CD4-positive, CD25-positive, alpha-beta regulatory T cell (primary cell): Measurements from ENCODE around the gene CA5A. TPM values are rescaled to one million over a fixed set of nuclear protein-coding genes. Genes with fewer than 3 reads are reported as not detected.

Experiments
- ATAC-seq, 2 donors: fragments of 150-1000 bp; cut with Tn5 transposase; one replicate each; pipeline ENCODE4 v1.10.0; 2021; ENCODE audit warnings: low read depth in 2 of 2, moderate number of reproducible peaks in 2 of 2, moderate library complexity in 1 of 2
- DNase-seq, 3 donors: peaks; one replicate each; pipeline versions ENCODE4 v3.0.0 to v3.0.0-alpha.2; 2012 to 2022; ENCODE audit warnings: mixed read lengths in 1 of 3
- H3K27ac ChIP-seq: one replicate; pipeline ENCODE4 v1.7.0; 2013; ENCODE audit warnings: mild to moderate bottlenecking, low read length; ENCODE audit not compliant: insufficient read depth, poor library complexity, severe bottlenecking
- H3K27me3 ChIP-seq: one replicate; pipeline ENCODE4 v1.7.0; 2013; ENCODE audit warnings: low read length; ENCODE audit not compliant: control insufficient read depth, insufficient read depth
- H3K36me3 ChIP-seq: one replicate; pipeline ENCODE4 v1.7.0; 2013; ENCODE audit warnings: mild to moderate bottlenecking, low read length, moderate library complexity; ENCODE audit not compliant: control insufficient read depth, insufficient read depth
- H3K4me1 ChIP-seq: 2 replicates; pipeline ENCODE4 v1.7.0; 2013; ENCODE audit warnings: mild to moderate bottlenecking, low read length; ENCODE audit not compliant: insufficient read depth, control insufficient read depth, poor library complexity, severe bottlenecking
- H3K4me3 ChIP-seq: one replicate; pipeline ENCODE4 v1.7.0; 2013; ENCODE audit warnings: low read depth, mild to moderate bottlenecking, low read length, moderate library complexity
- H3K9me3 ChIP-seq, 2 experiments: 1 replicate in 1 of 2; 2 replicates in 1 of 2; pipeline ENCODE4 v1.7.0; 2013; ENCODE audit warnings: low read length in 2 of 2, mild to moderate bottlenecking in 1 of 2, moderate library complexity in 1 of 2; ENCODE audit not compliant: control insufficient read depth in 2 of 2
- H3K27ac Mint-ChIP-seq, 3 donors: one replicate each; pipeline ENCODE4 v1.8.0; 2020 to 2022; ENCODE audit warnings: mild to moderate bottlenecking in 3 of 3, mixed read lengths in 3 of 3, moderate library complexity in 2 of 3
- H3K27me3 Mint-ChIP-seq: one replicate; pipeline ENCODE4 v1.8.0; 2022; ENCODE audit warnings: mild to moderate bottlenecking, mixed read lengths
- H3K36me3 Mint-ChIP-seq: one replicate; pipeline ENCODE4 v1.8.0; 2020; ENCODE audit warnings: mixed read lengths
- H3K4me1 Mint-ChIP-seq, 4 donors: one replicate each; pipeline ENCODE4 v1.8.0; 2020 to 2022; ENCODE audit warnings: mixed read lengths in 4 of 4, mild to moderate bottlenecking in 1 of 4
- H3K4me3 Mint-ChIP-seq, 4 donors: one replicate each; pipeline ENCODE4 v1.8.0; 2020 to 2022; ENCODE audit warnings: mild to moderate bottlenecking in 4 of 4, mixed read lengths in 4 of 4, moderate library complexity in 3 of 4
- H3K9me3 Mint-ChIP-seq, 7 donors: one replicate each; pipeline ENCODE4 v1.8.0; 2020 to 2022; ENCODE audit warnings: mixed read lengths in 7 of 7, mild to moderate bottlenecking in 3 of 7, moderate library complexity in 2 of 7
- polyA plus RNA-seq, 4 donors: library from polyadenylated mRNA; unstranded; fragments of 300-500 nt; fragmentation: Illumina TruSeq; gene quantifications; one replicate each; pipeline ENCODE4 v1.2.3, GENCODE V29; 2021
- total RNA-seq: library from RNA; stranded (reverse); gene quantifications from one replicate; pipeline ENCODE4 v1.2.3, GENCODE V29; 2022

CA5A gene
- total and polyA plus RNA-seq, 5 donors from 2014 or later: not detected

DNA sequence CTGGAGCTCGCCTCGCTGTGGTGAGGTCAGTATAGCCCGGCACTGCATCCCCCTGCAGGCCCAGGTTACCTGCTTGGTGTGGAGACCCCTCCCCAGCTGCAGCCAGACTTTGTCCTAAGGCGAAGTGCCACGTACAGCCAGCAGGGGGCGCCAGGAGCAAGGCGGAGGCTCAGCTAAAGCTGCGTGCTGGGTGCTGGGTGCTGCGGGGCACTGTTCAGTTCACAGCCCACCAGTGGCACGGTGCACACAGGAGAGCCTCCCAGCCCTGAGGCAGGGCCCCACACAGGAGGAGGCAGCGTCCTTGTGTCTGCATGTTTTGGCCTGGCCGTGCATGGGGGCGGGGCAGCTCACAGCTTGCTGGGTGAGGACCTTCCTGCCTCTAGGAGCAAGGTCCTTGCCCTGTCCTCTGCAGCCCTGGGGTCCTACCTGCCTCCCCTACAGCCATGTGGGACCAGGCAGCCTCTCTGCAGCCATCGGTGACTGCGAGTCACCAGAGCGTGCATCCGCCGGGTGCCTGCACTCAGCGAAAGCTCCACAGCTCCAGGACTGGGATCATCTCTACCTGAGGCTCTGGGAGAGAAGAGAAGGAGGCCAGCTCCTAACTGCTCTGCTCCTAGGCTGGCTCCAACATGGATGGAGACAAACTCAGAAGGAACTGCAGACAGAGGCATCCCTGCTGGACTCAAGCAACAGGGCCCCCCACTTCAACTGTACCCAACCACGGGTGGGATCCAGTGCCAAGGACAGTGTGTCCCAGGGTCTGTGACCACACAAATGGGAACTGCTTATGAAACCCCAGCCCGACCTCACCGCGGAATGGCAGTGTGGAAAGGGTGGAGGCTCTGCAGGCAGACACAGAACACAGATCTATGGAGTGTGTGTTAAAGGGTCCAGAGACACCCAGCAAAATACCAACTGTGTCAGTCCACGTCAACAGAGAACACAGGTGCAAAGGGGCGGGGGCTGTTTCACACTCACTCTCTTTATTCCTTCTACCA is 86.0 kb downstream of the CA5A start:
- H3K36me3 Mint-ChIP-seq: peaks cover 6% of the 10 kb centered on the region
- H3K4me3 Mint-ChIP-seq: peak overlapping the region in 1 of 4 donors; percentile 70
- Histone ChIP-seq H3K9me3 (no peaks in the 10 kb centered on the region), H3K27me3 (no peaks in the 10 kb centered on the region), H3K4me3 (no peak overlapping the region), H3K36me3 (peaks cover 10% of the 10 kb centered on the region), H3K4me1 (peaks cover 29% of the 10 kb centered on the region), H3K27ac (no peak overlapping the region)
- peak; percentile 66 to 79 (median 78) for DNase-seq
- peak overlapping the region in 1 of 3 donors; percentile 48 for H3K27ac Mint-ChIP-seq
- no peaks in the 10 kb centered on the region for H3K27me3 Mint-ChIP-seq
- peak; percentile 66 for ATAC-seq
- peaks cover 0 to 28% (median 13%) of the 10 kb centered on the region in 4 donors for H3K4me1 Mint-ChIP-seq
- no peaks in the 10 kb centered on the region for H3K9me3 Mint-ChIP-seq

DNA sequence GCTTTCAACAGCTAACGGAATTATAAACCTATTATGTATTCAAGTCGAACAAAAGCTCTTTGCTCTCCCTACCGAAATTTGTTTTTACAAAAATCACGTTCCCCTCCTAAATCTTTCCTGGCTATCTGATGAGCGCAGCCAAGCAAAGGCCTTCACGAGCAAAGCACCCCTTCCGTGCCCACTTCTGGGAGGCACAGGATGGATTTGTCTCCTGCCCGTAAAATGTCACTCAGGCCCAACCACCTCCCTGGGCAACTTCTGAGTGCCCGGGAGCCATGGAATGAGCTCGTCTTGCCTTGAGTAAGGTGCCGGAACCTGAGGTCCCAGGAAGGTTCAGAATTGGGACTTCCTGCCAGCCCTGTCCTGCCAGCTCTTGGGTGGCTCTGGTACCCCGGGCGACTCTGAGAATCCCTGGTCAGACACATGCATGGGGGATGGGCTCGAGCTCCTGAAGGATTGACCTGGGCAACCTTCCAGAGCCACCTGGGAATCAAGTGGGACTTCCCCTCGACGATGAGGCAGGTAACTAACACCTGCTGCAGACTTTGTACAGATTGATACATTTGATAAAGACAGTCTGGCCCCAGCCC is 86.8 kb downstream of the CA5A start:
- ATAC-seq (no peak), DNase-seq (no peak)
- H3K36me3 ChIP-seq: peaks cover 10% of the 10 kb centered on the region
- peak overlapping the region in 1 of 4 donors; percentile 47 for H3K4me3 Mint-ChIP-seq
- no peaks in the 10 kb centered on the region for H3K9me3 Mint-ChIP-seq
- H3K27ac Mint-ChIP-seq: no peak overlapping the region
- no peak overlapping the region for H3K27ac ChIP-seq
- H3K27me3 ChIP-seq: no peaks in the 10 kb centered on the region
- H3K27me3 Mint-ChIP-seq: no peaks in the 10 kb centered on the region
- H3K4me3 ChIP-seq: no peak overlapping the region
- H3K4me1 Mint-ChIP-seq: peaks cover 0 to 26% (median 12%) of the 10 kb centered on the region in 4 donors
- no peaks in the 10 kb centered on the region for H3K9me3 ChIP-seq
- H3K36me3 Mint-ChIP-seq: peaks cover 6% of the 10 kb centered on the region
- H3K4me1 ChIP-seq: peaks cover 21% of the 10 kb centered on the region

DNA sequence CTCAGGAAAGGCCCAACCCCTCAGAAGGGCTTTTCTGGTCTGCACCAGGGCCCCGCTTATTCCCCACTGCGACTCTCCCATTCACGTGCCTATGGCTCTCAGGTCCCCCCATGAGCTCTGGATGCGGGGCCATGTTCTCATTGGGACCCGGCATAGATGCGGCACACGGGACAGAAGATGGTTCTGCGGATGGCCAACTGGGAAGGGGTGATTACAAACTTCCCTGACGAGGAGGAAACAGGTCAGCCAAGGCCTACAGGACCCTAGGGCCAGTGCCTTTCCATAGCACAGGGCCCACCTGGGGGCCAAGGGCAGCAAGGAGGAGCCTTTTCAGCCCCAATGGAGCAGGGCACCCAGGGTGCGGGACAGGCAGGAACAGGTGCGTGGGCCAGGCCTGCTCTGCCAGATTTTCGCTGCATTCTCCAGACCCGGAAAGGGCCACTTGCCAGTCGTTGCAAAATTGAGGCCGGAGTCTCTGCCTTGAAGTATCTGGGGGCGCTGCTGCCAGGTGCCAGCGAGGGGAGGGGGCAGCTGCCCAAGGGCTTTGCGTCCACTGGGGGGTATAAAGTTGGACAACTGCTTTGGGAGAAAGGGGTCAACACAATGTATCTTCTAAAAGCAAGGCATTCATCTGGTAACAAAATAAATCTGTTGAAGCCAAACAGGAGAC is 87.5 kb downstream of the CA5A start:
- Histone ChIP-seq H3K4me3 (no peak overlapping the region), H3K27ac (no peak overlapping the region), H3K4me1 (peaks cover 16% of the 10 kb centered on the region), H3K27me3 (no peaks in the 10 kb centered on the region), H3K9me3 (no peaks in the 10 kb centered on the region), H3K36me3 (peaks cover 10% of the 10 kb centered on the region)
- Mint-ChIP-seq H3K27ac (no peak overlapping the region), H3K27me3 (no peaks in the 10 kb centered on the region), H3K36me3 (peaks cover 6% of the 10 kb centered on the region), H3K9me3 (no peaks in the 10 kb centered on the region), H3K4me1 (peaks cover 0 to 21% (median 8%) of the 10 kb centered on the region in 4 donors), H3K4me3 (no peak overlapping the region)
- DNase-seq (no peak), ATAC-seq (no peak)

DNA sequence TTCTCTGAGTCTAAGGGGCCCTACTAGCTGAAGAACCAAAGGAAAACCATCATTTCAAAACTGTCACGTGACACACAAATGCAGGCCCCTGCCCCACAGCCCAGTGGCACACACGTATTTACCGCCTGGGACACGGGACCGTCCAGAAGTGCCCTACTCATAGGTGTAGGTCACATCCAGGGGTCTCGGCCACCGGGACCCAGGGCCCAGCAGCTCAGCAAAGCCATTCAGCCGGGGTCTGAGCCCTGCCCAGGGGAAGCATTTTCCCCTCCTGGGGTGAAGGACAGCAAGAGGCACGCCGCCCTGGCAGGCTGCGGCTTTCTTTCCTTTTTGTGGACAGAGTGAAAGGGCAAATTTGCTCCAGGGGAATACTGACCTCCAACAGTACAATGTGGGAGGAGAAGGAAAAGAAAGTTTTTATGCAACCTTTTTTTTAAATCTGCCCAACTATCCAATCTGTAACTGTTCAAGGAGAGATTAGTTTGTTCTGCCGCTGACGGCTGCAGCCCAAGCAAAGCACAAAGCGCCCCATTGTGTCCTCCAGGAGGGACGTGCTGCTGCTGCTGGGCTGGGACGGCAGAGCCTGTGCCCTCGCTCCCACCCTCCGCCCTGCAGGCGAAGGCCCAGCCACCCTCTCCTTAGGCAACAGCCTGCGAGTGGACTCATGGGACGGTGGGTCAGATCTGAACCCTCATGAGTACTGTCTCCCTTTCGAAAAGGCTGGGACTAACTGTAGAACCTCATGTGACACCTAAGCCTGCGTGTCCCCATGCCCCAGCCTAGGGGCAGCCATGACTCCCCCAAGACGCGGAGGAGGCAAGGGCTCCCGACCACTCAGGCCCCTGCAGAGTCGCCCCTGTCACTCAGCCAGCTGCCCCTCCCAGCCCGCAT is 88.3 kb downstream of the CA5A start:
- H3K27ac ChIP-seq: no peak overlapping the region
- peaks cover 10% of the 10 kb centered on the region for H3K36me3 ChIP-seq
- H3K4me1 ChIP-seq: peaks cover 10% of the 10 kb centered on the region
- no peaks in the 10 kb centered on the region for H3K27me3 ChIP-seq
- no peak overlapping the region for H3K27ac Mint-ChIP-seq
- H3K4me3 Mint-ChIP-seq: peak overlapping the region in 1 of 4 donors; percentile 32
- H3K9me3 Mint-ChIP-seq: no peaks in the 10 kb centered on the region
- H3K4me1 Mint-ChIP-seq: peaks cover 0 to 15% (median 6%) of the 10 kb centered on the region in 4 donors
- DNase-seq (no peak), ATAC-seq (no peak)
- no peaks in the 10 kb centered on the region for H3K27me3 Mint-ChIP-seq
- no peak overlapping the region for H3K4me3 ChIP-seq
- peaks cover 6% of the 10 kb centered on the region for H3K36me3 Mint-ChIP-seq
- no peaks in the 10 kb centered on the region for H3K9me3 ChIP-seq

DNA sequence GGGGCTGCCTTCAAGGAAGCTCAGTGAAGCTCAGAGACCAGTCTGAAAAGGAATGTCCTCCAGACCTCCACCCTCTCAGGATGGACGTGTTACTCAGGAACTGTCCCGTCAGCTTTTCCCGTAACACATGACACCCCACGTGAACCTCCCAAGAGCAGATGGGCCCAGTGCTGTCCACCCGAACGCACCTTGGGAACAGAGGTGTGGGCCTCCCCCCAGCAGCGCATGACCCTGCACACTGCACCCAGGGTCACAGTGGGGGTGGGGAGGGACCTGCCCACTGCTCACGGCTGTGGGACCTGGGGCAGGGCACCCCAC is 88.9 kb downstream of the CA5A start:
- H3K4me3 ChIP-seq: no peak overlapping the region
- ATAC-seq (no peak), DNase-seq (no peak)
- no peak overlapping the region for H3K27ac ChIP-seq
- H3K27me3 ChIP-seq: no peaks in the 10 kb centered on the region
- H3K4me1 ChIP-seq: peaks cover 9% of the 10 kb centered on the region
- H3K36me3 Mint-ChIP-seq: peaks cover 6% of the 10 kb centered on the region
- no peak overlapping the region for H3K27ac Mint-ChIP-seq
- no peaks in the 10 kb centered on the region for H3K27me3 Mint-ChIP-seq
- H3K36me3 ChIP-seq: peaks cover 10% of the 10 kb centered on the region
- H3K9me3 ChIP-seq: no peaks in the 10 kb centered on the region
- H3K4me3 Mint-ChIP-seq: no peak overlapping the region
- H3K4me1 Mint-ChIP-seq: peaks cover 0 to 16% (median 7%) of the 10 kb centered on the region in 4 donors
- H3K9me3 Mint-ChIP-seq: no peaks in the 10 kb centered on the region

DNA sequence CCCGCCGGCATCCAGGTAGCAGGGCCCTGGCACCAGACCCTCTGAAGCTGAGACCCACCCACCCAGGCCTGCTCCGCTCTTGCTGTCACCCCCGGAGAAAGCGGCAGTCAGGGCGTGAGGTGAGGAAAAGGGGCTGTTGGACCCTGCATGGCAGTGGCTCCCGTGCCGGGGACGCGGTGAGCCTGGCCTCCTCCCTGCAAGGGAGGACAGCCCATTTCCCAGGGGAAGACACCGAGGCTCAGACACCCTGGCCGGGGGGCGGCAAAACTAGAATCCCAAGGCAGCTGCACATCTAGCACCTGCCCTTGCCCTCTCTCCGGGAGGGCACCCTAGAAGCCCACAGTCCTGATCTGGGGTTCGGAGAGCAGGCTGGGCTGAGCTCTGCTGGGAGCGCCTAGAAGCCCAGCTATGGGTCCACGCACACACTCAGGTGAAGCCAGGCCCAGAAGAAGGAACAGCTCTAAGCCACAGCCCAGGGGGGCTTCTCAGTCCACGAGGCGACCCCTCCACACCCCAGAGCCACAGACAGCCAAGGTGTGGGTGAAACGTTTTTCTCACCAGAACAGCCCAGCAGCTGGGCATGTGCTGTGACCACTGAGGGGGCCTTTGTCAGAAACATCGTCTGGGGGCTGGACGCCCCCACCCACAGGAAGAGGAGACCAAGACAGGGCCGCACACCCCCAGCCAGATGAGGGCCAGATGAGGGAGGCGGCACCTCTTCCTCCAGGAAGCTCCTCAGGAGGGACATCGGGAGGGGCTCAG is 89.4 kb downstream of the CA5A start:
- peaks cover 0 to 16% (median 7%) of the 10 kb centered on the region in 4 donors for H3K4me1 Mint-ChIP-seq
- ATAC-seq: no peak
- H3K4me3 Mint-ChIP-seq: no peak overlapping the region
- H3K4me1 ChIP-seq: peaks cover 9% of the 10 kb centered on the region
- H3K9me3 Mint-ChIP-seq: no peaks in the 10 kb centered on the region
- no peak overlapping the region for H3K27ac Mint-ChIP-seq
- H3K36me3 Mint-ChIP-seq: peaks cover 6% of the 10 kb centered on the region
- no peaks in the 10 kb centered on the region for H3K27me3 Mint-ChIP-seq
- H3K4me3 ChIP-seq: no peak overlapping the region
- H3K9me3 ChIP-seq: no peaks in the 10 kb centered on the region
- H3K36me3 ChIP-seq: peaks cover 11% of the 10 kb centered on the region
- H3K27me3 ChIP-seq: no peaks in the 10 kb centered on the region
- no peak for DNase-seq
- H3K27ac ChIP-seq: no peak overlapping the region
